SK-N-MC (cell line): ENCODE measurements around the gene FHOD3.

ENCODE experiments used
- EZH2 ChIP-seq: fragments of 200-600 bp; sonication (generic); IDR thresholded peaks from one replicate; pipeline ENCODE4 v1.6.1; 2017; ENCODE audit warnings: antibody characterized with exemption
- FOXP2 ChIP-seq: optimal IDR thresholded peaks from 2 replicates; pipeline ENCODE3; 2011; ENCODE audit warnings: mild to moderate bottlenecking, moderate library complexity; ENCODE audit not compliant: insufficient read depth; ENCODE audit errors: extremely low read length, control extremely low read depth
- POLR2AphosphoS5 ChIP-seq: IDR thresholded peaks from 2 replicates; pipeline ENCODE4 v1.6.1; 2012; ENCODE audit warnings: mild to moderate bottlenecking, low read depth, low read length, borderline replicate concordance

DNA sequence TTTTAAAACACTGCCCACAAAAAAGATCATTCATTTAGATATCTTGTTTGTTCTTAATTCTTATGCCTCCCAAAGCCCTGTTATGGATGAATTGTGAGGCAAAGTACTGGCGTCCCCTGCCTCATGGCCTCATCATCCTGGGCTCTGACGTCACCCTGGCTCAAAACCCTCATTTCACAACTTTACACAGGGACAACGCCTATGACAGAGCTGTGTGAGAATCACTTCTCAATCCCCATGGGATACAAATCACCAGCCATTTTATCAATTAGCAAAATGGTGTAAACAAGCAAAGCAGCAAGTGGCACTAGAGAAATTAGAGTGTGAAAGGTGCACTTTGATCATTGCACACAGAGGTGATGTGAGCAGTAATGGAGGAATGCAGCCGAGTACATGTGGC lies 16.6 kb downstream of the FHOD3 start:
- no peak for TF ChIP-seq EZH2
- TF ChIP-seq POLR2AphosphoS5: no peak
- no peak for TF ChIP-seq FOXP2
